Mammary epithelial cell (primary cell): ENCODE data around the gene EFHD1.

Experiments used
- CTCF ChIP-seq, 2 donors: IDR thresholded peaks in 1 of 2; conservative IDR thresholded peaks in 1 of 2; 2 replicates each; pipeline ENCODE4 v1.5.1; 2011 to 2012; ENCODE audit warnings: inconsistent platforms in 2 of 2, low read length in 2 of 2, mild to moderate bottlenecking in 2 of 2, control low read depth in 1 of 2, low read depth in 1 of 2; ENCODE audit not compliant: insufficient read depth in 1 of 2; ENCODE audit errors: extremely low read depth in 1 of 2
- EZH2 ChIP-seq: IDR thresholded peaks from 2 replicates; pipeline ENCODE4 v1.6.1; 2012; ENCODE audit warnings: low read length, inconsistent platforms, borderline replicate concordance

DNA sequence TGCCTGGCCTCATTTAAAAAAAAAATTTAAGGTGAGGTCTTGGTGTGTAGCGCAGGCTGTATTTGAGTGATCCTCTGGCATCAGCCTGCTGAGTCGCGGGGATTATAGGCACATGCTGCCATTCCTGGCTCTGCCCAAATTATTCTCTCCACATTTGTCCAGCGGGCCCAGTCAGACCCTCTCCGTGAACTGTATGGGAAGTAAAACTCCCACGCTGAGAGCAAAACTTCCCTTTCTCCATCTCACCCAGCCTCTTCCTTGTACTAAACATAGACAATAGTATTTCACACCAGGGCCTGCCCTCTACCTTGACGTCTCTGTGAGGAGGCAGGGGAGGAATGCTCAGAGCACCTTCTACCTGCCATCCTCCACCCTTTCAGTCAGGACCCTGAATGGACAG, 45.9 kb upstream of the EFHD1 start:
- TF ChIP-seq CTCF (conservative IDR thresholded peaks at IDR 0.05 in 1 of 2, IDR thresholded peaks at IDR 0.05 in 1 of 2; ENCODE audit: extremely low read depth in 1 of 2, insufficient read depth in 1 of 2, low read depth in 1 of 2, low read length in 2 of 2) (no peak), EZH2 (no peak)
